ENCODE data around the gene LIME1.

DNA sequence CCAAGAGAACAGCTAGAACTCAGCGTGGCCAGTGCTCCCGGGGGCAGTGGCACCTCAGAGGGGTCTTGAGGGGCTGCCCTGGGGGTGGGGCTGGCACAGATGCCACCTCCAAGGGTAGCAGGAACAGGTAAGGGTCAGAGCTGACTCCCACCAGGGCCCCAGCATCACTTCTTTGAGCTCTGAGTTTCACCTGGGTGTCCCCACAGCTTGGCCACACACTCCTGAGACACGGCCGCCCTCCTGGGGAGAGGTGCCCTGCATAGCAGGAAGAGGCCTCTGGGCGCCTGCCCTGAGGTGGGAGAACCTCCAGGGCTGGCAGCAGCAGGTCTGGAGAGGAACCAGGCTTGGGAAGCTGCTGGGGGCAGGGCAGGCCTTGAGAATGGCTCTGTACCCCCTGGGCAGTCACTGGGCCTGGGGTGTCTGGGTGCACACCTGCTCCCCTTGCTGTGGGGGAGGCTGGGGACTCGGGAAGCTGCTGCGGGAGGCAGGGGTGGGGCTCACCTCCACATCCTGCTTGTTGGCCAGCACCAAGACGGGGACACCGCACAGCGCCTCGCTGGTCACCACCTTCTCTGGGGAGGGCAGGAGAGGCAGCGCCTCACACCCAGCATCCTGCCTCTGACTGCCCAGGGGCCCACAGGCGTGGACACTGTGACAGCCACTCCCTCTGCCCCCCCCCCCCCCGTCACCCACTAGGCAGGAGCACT lies 35.0 kb upstream of the LIME1 start:
- no peak for TF ChIP-seq CTCF (IDR thresholded peaks at IDR 0.05)
- TF ChIP-seq ZFX (IDR thresholded peaks at IDR 0.05; ENCODE audit: borderline replicate concordance): no peak
